ENCODE results near the gene OSBPL10. TPM values are rescaled to one million over a fixed set of nuclear protein-coding genes. Genes with fewer than 3 reads are reported as not detected.
"Not testable (repeated sequence)": the region's sequence is repeated elsewhere in the genome, so short reads cannot be mapped to it uniquely, and the experiment has no call there.

Gene OSBPL10
- total RNA-seq, 4 donors from 2014 or later: 7.9 to 25.5 (median 11.8) TPM

- no peaks in the 10 kb centered on the region for H3K27me3 ChIP-seq
- ATAC-seq: no peak
- H3K9me3 ChIP-seq: no peaks in the 10 kb centered on the region
- no peak for TF ChIP-seq EP300 (IDR thresholded peaks at IDR 0.05)
- no peak for TF ChIP-seq POLR2AphosphoS5 (IDR thresholded peaks at IDR 0.05)
- no peak for TF ChIP-seq CTCF (IDR thresholded peaks at IDR 0.05)
- no peak for TF ChIP-seq POLR2A (IDR thresholded peaks at IDR 0.05)
- no peak overlapping the region for H3K4me3 ChIP-seq
- WGBS, 2 donors (ENCODE audit: low coverage in 1 of 2): 77 to 86% methylated on average over 6 to 7 of the region's 7 CpGs
- peaks cover 0 to 25% (median 5%) of the 10 kb centered on the region in 3 donors for H3K4me1 ChIP-seq
- H3K27ac ChIP-seq: no peak overlapping the region
- no peaks in the 10 kb centered on the region for H3K36me3 ChIP-seq
Observed at GRCh38 chr3:32021155-32021554, 40.1 kb upstream of the OSBPL10 start.

- no peaks in the 10 kb centered on the region for H3K36me3 ChIP-seq
- H3K4me1 ChIP-seq: peaks cover 0 to 25% (median 5%) of the 10 kb centered on the region in 3 donors
- ATAC-seq: peak; percentile 63
- H3K27ac ChIP-seq: no peak overlapping the region
- TF ChIP-seq POLR2A (IDR thresholded peaks at IDR 0.05) (no peak), EP300 (IDR thresholded peaks at IDR 0.05) (no peak), CTCF (IDR thresholded peaks at IDR 0.05) (peak; percentile 63 to 85 (median 82)), POLR2AphosphoS5 (IDR thresholded peaks at IDR 0.05) (no peak)
- H3K9me3 ChIP-seq: no peaks in the 10 kb centered on the region
- H3K27me3 ChIP-seq: no peaks in the 10 kb centered on the region
- 40 to 50% methylated on average over 5 of the region's 5 CpGs for WGBS, 2 donors (ENCODE audit: low coverage in 1 of 2)
- no peak overlapping the region for H3K4me3 ChIP-seq
Observed at GRCh38 chr3:32018757-32019564, 37.9 kb upstream of the OSBPL10 start.

DNA sequence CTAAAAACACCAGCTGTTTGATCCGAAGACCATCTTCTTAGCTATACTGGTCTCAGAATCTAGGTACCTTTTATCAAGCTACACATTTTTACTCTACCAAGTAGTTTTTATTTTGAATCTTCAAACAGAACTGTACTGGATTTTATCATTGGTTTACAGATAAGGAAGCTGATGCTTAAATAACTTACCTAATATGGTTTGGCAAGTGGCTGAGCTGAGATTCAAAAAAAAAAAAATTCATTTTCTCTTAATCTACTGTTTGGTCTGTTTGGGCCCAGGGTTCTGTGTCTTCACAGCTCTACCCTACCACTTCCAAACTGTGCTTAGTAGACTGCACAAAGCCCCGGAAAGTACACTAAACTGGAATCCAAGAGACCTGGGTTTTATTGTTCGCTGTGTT, 36.2 kb upstream of the OSBPL10 start:
- 58 to 85% methylated on average over 2 to 3 of the region's 3 CpGs for WGBS, 2 donors (ENCODE audit: low coverage in 1 of 2)
- H3K27ac ChIP-seq: no peak overlapping the region
- TF ChIP-seq CTCF (IDR thresholded peaks at IDR 0.05): no peak
- TF ChIP-seq POLR2AphosphoS5 (IDR thresholded peaks at IDR 0.05): no peak
- TF ChIP-seq POLR2A (IDR thresholded peaks at IDR 0.05): no peak
- H3K4me3 ChIP-seq: no peak overlapping the region
- no peak for ATAC-seq
- no peaks in the 10 kb centered on the region for H3K9me3 ChIP-seq
- peaks cover 0 to 25% (median 5%) of the 10 kb centered on the region in 3 donors for H3K4me1 ChIP-seq
- no peaks in the 10 kb centered on the region for H3K27me3 ChIP-seq
- no peaks in the 10 kb centered on the region for H3K36me3 ChIP-seq

GRCh38 chr3:32015638-32016037, 34.6 kb upstream of the OSBPL10 start:
- H3K4me3 ChIP-seq, ATAC-seq, H3K27ac ChIP-seq, H3K9me3 ChIP-seq, H3K36me3 ChIP-seq, H3K27me3 ChIP-seq: not testable (repeated sequence)
- 97 to 100% methylated on average over 1 to 3 of the region's 3 CpGs for WGBS, 2 donors (ENCODE audit: low coverage in 1 of 2)
- H3K4me1 ChIP-seq: peaks cover 0 to 25% (median 5%) of the 10 kb centered on the region in 3 donors

DNA sequence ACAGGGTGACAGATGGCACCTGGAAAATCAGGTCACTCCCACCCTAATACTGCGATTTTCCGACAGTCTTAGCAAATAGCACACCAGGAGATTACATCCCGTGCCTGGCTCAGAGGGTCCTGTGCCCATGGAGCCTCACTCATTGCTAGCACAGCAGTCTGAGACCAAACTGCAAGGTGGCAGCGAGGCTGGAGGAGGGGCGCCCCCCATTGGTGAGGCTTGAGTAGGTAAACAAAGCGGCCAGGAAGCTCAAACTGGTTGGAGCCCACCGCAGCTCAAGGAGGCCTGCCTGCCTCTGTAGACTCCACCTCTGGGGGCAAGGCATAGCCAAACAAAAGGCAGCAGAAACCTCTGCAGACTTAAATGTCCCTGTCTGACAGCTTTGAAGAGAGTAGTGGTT, 29.6 kb upstream of the OSBPL10 start:
- not testable (repeated sequence) for H3K4me3 ChIP-seq, H3K4me1 ChIP-seq, H3K9me3 ChIP-seq, H3K36me3 ChIP-seq, ATAC-seq, H3K27ac ChIP-seq, H3K27me3 ChIP-seq
- no CpG with 5 or more reads among the region's 7 CpGs for WGBS, 2 donors (ENCODE audit: low coverage in 1 of 2)

- H3K36me3 ChIP-seq: no peaks in the 10 kb centered on the region
- ATAC-seq: no peak
- no peaks in the 10 kb centered on the region for H3K4me1 ChIP-seq
- 95% methylated on average over 2 of the region's 2 CpGs; no CpG with 5 or more reads in 1 of the 2 donors for WGBS, 2 donors (ENCODE audit: low coverage in 1 of 2)
- H3K27ac ChIP-seq: no peak overlapping the region
- TF ChIP-seq EP300 (IDR thresholded peaks at IDR 0.05): no peak
- TF ChIP-seq POLR2A (IDR thresholded peaks at IDR 0.05): no peak
- TF ChIP-seq CTCF (IDR thresholded peaks at IDR 0.05): no peak
- TF ChIP-seq POLR2AphosphoS5 (IDR thresholded peaks at IDR 0.05): no peak
- no peak overlapping the region for H3K4me3 ChIP-seq
- H3K9me3 ChIP-seq: no peaks in the 10 kb centered on the region
- H3K27me3 ChIP-seq: no peaks in the 10 kb centered on the region
Observed at GRCh38 chr3:32009957-32010356, 28.9 kb upstream of the OSBPL10 start.
